ENCODE results near the gene HSPA12A. TPM values are rescaled to one million over a fixed set of nuclear protein-coding genes. Genes with fewer than 3 reads are reported as not detected.

The HSPA12A gene
- total RNA-seq, 1 experiment from 2014 or later = 0.79 TPM

DNA sequence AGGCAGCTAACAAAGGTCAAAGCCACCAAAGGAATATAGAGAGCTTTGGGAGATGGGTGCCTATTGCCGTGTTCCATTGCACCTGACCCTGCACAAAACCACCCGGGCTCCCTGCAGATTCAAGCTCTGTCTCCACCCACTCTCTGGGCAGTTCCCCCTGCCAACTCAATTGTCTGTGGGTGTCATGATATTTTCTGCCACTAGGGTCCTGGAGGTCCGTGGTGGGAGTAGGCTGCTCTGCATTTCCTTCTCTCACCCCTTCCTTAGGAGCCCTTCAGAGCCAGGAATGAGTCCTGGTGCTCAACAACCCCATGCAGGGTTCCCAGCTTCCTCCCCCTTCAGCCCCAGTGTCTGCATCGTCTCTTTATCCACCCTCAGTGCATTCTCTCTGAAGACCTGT is 87.5 kb downstream of the HSPA12A start:
- Histone ChIP-seq H3K27me3 (peaks cover 4% of the 10 kb centered on the region), H3K4me3 (no peak overlapping the region), H3K4me1 (no peaks in the 10 kb centered on the region), H3K27ac (no peak overlapping the region), H3K36me3 (no peaks in the 10 kb centered on the region), H3K9me3 (replicated peaks) (0 out of 2 replicates have a peak, but pooled peaks cover 3% of the 10 kb centered on the region)
- peak in 1 of 2 experiments; percentile 22 for DNase-seq

DNA sequence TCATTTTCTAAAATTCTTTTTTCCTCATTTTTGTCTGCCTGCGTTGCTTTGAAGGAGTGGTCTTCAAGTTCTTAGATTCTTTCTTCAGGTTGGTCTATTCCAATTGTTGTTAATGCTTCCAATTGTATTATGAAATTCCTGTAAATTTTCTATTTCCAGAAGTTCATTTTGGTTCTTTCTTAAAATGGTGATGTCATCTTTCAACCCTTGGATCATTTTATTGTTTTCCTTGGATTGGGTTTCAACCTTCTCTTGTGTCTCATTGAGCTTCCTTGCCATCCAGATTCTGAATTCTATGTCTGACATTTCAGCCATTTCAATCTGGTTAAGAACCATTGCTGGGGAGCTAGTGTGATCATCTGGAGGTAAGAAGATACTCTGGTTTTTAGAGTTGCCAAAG is 88.5 kb downstream of the HSPA12A start:
- H3K9me3 ChIP-seq (replicated peaks) = 0 out of 2 replicates have a peak, but pooled peaks cover 3% of the 10 kb centered on the region
- no peak overlapping the region for H3K4me3 ChIP-seq
- no peaks in the 10 kb centered on the region for H3K36me3 ChIP-seq
- peaks cover 4% of the 10 kb centered on the region for H3K27me3 ChIP-seq
- DNase-seq = no peak
- H3K4me1 ChIP-seq = no peaks in the 10 kb centered on the region
- no peak overlapping the region for H3K27ac ChIP-seq

DNA sequence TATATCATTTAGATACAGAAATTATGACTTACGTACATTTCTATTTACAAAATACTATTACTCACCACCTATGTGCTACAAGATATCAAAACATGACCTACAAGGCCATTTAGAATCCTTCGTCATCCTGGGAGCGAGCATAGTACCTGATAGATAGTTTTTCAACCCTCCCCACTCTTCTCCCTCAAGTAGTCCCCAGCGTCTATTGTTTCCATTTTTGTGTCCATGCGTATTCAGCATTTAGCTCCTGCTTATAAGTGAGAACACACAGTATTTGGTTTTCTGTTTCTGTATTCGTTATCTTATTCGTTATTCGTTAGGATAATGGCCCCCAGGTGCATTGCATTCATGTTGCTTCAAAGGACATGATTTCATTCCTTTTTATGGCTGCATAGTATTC is 93.5 kb downstream of the HSPA12A start:
- Histone ChIP-seq H3K36me3 (no peaks in the 10 kb centered on the region), H3K27ac (no peak overlapping the region), H3K4me1 (no peaks in the 10 kb centered on the region), H3K9me3 (replicated peaks) (0 out of 2 replicates have a peak, but pooled peaks cover 3% of the 10 kb centered on the region), H3K27me3 (peaks cover 4% of the 10 kb centered on the region; the same call in 1 of the 2 replicates), H3K4me3 (no peak overlapping the region)
- DNase-seq = no peak

DNA sequence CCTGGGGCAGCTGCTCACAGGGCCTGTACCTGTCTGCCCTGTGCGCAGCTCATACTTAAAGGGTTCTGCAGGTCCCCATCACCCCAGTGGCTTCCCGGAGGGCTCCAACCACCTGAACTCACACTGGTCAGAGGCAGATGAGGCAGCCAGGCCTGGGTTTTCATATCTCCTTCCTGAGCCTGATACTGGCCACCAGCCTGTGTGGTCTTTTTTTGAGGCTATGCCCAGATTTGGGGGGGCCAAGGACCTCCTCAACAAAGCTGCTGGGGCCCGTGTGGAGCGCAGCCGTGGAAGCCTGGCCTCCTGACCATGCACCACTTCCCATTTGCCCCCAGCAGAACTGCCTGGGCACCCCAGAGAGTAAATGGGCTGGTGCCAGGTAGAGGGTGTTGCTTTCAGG is 95.9 kb downstream of the HSPA12A start:
- peaks cover 4% of the 10 kb centered on the region; the same call in 1 of the 2 replicates for H3K27me3 ChIP-seq
- no peak overlapping the region for H3K4me3 ChIP-seq
- 0 out of 2 replicates have a peak, but pooled peaks cover 3% of the 10 kb centered on the region for H3K9me3 ChIP-seq (replicated peaks)
- H3K4me1 ChIP-seq = no peaks in the 10 kb centered on the region
- H3K36me3 ChIP-seq = no peaks in the 10 kb centered on the region
- H3K27ac ChIP-seq = no peak overlapping the region
- no peak for DNase-seq

DNA sequence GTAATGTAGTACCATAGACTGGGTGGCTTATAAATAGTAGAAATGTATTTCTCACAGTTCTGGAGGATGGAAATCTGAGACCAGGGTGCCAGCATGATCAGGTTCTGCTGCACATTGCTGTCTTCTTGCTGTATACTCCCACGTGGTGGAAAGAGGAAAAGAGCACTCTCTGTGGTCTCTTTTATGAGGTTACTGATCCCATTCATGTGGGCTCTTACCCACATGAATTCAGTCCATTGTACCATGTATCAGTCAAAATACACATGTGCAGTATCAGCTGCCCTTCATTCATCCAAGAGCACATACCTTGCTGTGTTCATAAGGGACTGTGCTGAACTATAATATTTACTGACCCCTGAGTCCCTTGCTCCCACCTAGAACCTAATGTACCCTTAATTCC is 104.5 kb downstream of the HSPA12A start:
- H3K27me3 ChIP-seq = no peaks in the 10 kb centered on the region
- H3K36me3 ChIP-seq = no peaks in the 10 kb centered on the region
- no peak for DNase-seq
- H3K27ac ChIP-seq = no peak overlapping the region
- no peak overlapping the region for H3K4me3 ChIP-seq
- H3K9me3 ChIP-seq (replicated peaks) = no peaks in the 10 kb centered on the region
- H3K4me1 ChIP-seq = no peaks in the 10 kb centered on the region

DNA sequence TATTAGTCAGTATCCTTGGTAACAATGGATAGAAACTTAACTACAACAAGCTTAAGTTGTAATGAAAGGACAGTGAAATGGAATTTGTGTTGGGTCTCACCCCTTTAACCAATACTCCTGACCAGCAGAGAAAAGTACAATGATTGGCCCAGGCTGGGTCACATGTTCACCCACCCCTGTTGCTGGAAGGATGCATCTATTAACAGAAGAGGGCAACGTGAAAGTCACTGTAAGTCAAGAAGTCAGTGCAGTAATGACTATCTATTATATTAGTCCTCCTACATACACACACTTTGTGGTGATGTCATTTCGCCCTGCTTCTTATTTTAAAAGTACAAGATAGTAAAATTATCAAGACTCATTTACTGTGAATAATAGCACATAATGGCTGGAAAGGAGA is 105.4 kb downstream of the HSPA12A start:
- no peaks in the 10 kb centered on the region for H3K36me3 ChIP-seq
- H3K4me3 ChIP-seq = no peak overlapping the region
- no peaks in the 10 kb centered on the region for H3K9me3 ChIP-seq (replicated peaks)
- DNase-seq = no peak
- H3K4me1 ChIP-seq = no peaks in the 10 kb centered on the region
- no peak overlapping the region for H3K27ac ChIP-seq
- H3K27me3 ChIP-seq = no peaks in the 10 kb centered on the region

DNA sequence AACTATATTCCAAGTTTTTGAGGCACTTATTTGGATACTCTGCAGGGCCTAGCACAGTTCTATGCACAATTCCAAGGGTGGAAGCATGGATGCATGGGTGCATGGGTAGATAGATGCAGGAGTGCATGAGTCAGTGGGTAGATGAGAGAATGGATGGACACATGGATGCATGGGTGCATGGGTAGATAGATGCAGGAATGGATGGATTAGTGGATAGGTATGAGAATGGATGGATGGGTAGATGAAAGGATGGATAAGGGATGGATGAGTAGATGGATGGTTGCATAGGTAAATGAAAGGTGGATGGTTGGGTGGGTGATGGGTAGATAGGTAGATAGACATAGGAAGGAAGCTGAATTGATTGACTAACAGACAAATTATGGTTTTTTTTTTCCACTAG is 106.0 kb downstream of the HSPA12A start:
- H3K27me3 ChIP-seq = no peaks in the 10 kb centered on the region
- no peak overlapping the region for H3K4me3 ChIP-seq
- H3K4me1 ChIP-seq = no peaks in the 10 kb centered on the region
- H3K9me3 ChIP-seq (replicated peaks) = no peaks in the 10 kb centered on the region
- no peak for DNase-seq
- H3K36me3 ChIP-seq = no peaks in the 10 kb centered on the region
- H3K27ac ChIP-seq = no peak overlapping the region

DNA sequence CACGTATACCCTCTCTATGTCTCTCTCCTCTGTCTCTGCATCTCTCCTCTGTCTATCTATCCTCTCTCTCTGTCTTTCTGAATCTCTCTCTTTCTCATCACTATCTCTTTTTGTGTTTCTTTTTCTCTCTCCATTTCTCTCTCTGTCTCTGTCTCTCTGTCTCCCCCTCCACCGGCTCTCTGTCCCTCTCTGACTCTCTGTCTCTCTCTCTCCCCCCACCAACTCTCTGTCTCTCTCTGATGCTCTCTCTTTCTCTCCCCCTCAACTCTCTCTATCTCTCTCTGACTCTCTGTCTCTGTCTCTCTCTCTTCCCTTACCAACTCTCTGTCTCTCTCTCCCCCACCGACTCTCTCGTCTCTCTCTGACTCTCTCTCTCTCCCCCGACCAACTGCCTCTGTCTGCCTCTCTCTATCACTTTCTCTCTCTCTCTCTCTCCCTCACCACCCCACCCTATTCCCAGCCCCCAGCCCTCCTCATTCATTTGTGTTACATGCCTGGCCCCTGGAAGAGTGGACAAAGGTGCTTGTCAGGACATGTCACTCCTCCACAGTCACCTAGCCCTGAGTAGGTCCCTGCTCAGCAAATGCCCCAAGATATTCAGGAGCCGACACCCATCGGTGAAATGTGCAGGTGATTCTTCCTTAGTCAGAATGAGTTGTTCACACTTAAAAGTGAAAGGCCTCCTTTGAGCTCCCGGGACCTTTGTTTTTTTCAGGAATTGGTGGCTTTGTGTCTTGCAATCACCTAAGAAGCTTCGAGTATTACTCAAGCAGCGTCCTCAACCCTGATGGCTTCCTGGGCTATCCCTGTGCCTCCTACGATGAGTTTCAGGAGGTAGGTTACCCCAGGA is 108.0 kb downstream of the HSPA12A start:
- no peaks in the 10 kb centered on the region for H3K27me3 ChIP-seq
- no peaks in the 10 kb centered on the region for H3K9me3 ChIP-seq (replicated peaks)
- H3K27ac ChIP-seq = no peak overlapping the region
- no peaks in the 10 kb centered on the region for H3K36me3 ChIP-seq
- no peak overlapping the region for H3K4me3 ChIP-seq
- no peaks in the 10 kb centered on the region for H3K4me1 ChIP-seq
- DNase-seq = no peak

DNA sequence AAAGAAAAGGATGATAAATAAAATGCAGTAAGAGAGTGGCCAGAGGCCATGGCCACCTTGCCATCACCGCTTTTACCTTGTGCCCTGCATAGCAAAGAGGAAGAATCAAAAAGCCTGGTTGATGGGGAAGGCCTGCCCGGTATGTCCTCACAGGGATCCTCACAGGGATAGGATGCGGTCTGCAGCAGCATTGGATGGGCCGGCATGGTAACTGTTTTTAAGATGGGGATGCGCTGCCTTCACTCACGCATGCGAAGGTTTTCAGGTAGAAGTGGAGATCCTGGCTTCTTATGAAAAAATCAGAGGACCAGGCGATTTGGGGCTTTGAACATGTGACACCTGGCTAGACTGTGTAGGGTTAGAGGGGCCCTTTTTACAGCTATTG is 109.2 kb downstream of the HSPA12A start:
- no peak overlapping the region for H3K27ac ChIP-seq
- DNase-seq = no peak
- no peaks in the 10 kb centered on the region for H3K27me3 ChIP-seq
- no peak overlapping the region for H3K4me3 ChIP-seq
- no peaks in the 10 kb centered on the region for H3K36me3 ChIP-seq
- H3K9me3 ChIP-seq (replicated peaks) = no peaks in the 10 kb centered on the region
- no peaks in the 10 kb centered on the region for H3K4me1 ChIP-seq

DNA sequence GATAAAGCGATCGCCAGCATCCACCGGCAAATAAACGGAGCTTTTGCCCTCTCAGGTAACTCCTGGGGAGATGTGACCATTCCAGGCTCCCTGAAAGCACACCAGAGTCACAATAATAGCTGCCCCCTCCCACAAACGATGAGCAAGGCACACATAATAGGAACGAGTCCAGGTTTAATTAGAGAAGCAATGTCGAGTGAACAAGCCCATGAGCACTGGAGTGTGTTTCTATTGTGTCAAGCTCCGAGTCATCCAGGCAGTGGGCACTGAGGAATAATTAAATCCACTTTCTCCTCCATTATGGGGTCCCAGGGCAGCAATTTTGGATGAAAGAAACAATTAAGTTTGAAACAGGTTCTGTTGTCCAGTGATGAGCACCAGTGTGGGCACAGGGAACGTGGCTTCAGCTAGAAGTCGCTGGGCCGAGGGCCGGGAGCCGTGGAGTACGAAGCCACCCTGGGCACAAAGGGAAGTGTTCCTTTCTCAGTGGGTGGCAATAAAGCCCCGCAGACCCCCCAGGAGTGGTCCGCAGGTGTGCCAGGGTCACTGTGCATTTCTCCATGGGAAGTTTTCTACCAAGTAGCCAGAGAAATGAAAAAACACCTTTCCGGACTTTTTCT is 109.7 kb downstream of the HSPA12A start:
- Histone ChIP-seq H3K27ac (no peak overlapping the region), H3K36me3 (no peaks in the 10 kb centered on the region), H3K4me3 (no peak overlapping the region), H3K27me3 (no peaks in the 10 kb centered on the region), H3K9me3 (replicated peaks) (no peaks in the 10 kb centered on the region), H3K4me1 (no peaks in the 10 kb centered on the region)
- no peak for DNase-seq

DNA sequence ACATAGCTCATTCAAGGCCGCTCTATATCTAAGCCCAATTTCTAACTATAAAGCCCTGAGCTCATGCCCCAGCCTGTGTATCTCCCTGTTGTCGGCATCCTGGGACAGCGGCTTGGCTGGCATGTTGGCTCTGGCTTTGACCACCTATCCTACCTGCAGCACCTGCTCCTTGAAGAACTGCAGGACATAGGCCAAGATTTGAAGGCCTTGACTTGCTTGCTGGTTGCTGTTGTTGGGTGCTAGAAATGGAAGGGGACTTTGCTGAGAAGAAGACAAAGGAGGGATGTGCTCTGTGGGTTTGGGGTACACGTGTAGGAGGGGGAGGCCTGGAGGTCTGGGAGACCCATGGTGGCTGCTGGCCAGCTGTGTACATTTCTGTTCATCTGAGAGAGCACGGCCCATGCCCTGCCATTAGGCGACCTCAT is 110.5 kb downstream of the HSPA12A start:
- Histone ChIP-seq H3K27ac (no peak overlapping the region), H3K27me3 (no peaks in the 10 kb centered on the region), H3K36me3 (no peaks in the 10 kb centered on the region), H3K4me1 (no peaks in the 10 kb centered on the region), H3K4me3 (no peak overlapping the region), H3K9me3 (replicated peaks) (no peaks in the 10 kb centered on the region)
- no peak for DNase-seq

DNA sequence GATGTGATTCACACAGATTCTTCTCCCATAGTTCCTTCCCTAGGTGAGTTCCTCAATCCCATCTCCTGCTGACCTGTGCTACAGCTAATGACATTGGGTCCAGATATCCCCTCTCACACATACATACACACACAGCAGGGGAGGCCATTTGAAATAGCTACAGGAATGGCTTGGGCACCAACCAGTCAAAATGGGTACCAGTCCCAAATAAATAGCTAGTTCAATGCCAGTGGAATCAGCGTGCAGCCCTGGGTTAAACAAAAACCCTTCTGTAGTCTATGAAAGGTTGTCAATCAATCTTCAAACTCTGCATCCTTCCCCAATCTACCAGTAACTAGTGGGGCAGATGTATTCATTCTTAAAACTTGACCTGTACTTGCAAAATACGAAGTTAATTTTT is 112.3 kb downstream of the HSPA12A start:
- H3K27me3 ChIP-seq = no peaks in the 10 kb centered on the region
- no peak for DNase-seq
- H3K27ac ChIP-seq = no peak overlapping the region
- H3K36me3 ChIP-seq = no peaks in the 10 kb centered on the region
- no peaks in the 10 kb centered on the region for H3K9me3 ChIP-seq (replicated peaks)
- H3K4me3 ChIP-seq = no peak overlapping the region
- no peaks in the 10 kb centered on the region for H3K4me1 ChIP-seq

DNA sequence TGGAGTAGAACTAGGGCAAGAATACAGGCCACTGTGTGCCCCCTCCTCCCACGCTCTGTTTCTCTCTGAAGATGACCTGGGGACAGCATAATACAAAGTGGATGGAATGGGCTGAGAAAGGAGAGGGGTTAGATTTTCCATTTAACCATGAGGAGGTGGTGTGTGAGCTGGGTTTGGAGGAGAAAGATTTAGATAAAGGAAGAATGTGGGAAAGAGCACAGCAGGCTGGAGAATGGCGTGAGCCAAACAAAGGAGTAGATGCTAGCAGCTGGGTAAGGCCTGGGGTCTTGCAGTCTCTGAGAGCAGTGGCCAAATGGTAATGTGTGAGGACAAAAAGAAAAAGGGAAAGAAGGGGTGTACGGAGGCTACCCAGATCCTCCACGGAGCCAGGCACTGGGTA is 113.0 kb downstream of the HSPA12A start:
- no peak for DNase-seq
- no peak overlapping the region for H3K27ac ChIP-seq
- H3K4me1 ChIP-seq = no peaks in the 10 kb centered on the region
- H3K9me3 ChIP-seq (replicated peaks) = no peaks in the 10 kb centered on the region
- no peak overlapping the region for H3K4me3 ChIP-seq
- no peaks in the 10 kb centered on the region for H3K36me3 ChIP-seq
- H3K27me3 ChIP-seq = no peaks in the 10 kb centered on the region

DNA sequence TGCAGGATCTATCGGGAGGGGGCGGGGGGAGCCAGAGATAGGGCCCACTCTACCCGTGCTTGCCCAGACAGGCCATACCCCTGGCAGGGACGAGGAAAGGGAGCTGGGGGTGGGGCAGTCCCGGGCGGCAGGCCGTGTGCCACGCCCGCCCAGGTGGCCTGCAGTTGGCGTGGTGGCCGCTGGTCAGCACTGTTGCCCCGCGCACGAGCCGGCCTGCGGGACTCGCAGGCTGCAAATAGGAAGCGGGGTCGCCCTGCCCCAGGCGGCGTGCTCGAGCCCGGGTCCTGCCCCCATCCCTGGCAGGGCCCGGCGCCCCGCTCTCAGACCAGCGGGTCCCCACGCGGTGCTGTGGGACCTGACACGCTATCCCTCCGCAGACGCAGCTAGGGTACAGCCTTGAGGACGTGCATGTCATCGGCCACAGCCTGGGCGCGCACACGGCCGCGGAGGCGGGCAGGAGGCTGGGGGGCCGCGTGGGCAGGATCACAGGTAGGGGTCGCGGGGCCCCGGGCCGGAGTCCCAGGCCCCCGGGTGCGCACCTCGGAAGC is 114.9 kb downstream of the HSPA12A start:
- no peaks in the 10 kb centered on the region for H3K27me3 ChIP-seq
- no peaks in the 10 kb centered on the region for H3K36me3 ChIP-seq
- no peak for DNase-seq
- H3K4me1 ChIP-seq = no peaks in the 10 kb centered on the region
- H3K9me3 ChIP-seq (replicated peaks) = no peaks in the 10 kb centered on the region
- H3K27ac ChIP-seq = no peak overlapping the region
- H3K4me3 ChIP-seq = no peak overlapping the region

DNA sequence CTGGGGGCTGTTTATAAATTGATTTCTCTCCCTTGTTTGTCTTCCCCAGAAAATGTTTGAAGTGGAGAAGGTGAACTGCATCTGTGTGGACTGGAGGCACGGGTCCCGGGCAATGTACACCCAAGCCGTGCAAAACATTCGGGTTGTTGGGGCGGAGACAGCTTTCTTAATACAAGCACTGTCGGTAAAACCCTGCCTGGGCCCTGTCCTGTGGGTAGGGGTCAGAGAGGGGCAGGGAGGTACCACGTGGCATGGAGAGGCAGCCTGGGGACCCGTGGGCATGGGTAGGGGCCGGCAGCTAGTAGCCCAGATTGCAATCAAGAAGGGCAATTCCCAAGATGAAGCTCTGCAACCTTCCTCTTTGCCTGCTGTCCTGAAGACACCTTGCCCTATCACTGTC is 115.6 kb downstream of the HSPA12A start:
- DNase-seq = no peak

More for the DNA sequence above, 115.6 kb downstream of the HSPA12A start:
- H3K4me1 ChIP-seq = no peaks in the 10 kb centered on the region
- no peak overlapping the region for H3K4me3 ChIP-seq
- no peak overlapping the region for H3K27ac ChIP-seq
- H3K27me3 ChIP-seq = no peaks in the 10 kb centered on the region
- H3K9me3 ChIP-seq (replicated peaks) = no peaks in the 10 kb centered on the region
- H3K36me3 ChIP-seq = no peaks in the 10 kb centered on the region
